Muscle of leg (tissue), 11 donors: ENCODE results near the gene NRTN. TPM values are rescaled to one million over a fixed set of nuclear protein-coding genes. Genes with fewer than 3 reads are reported as not detected.

Experiments used
- DNase-seq: peaks from one replicate; pipeline ENCODE4 v3.0.0; 2013
- H3K27ac ChIP-seq: one replicate; pipeline ENCODE4 v1.5.1; 2013; ENCODE audit warnings: mild to moderate bottlenecking, low read length, control low read depth
- H3K27me3 ChIP-seq: one replicate; pipeline ENCODE4 v1.6.1; 2013; ENCODE audit warnings: low read length; ENCODE audit not compliant: control insufficient read depth, insufficient read depth
- H3K36me3 ChIP-seq: one replicate; pipeline ENCODE4 v1.6.1; 2013; ENCODE audit warnings: low read length; ENCODE audit not compliant: control insufficient read depth, insufficient read depth
- H3K4me1 ChIP-seq: one replicate; pipeline ENCODE4 v1.6.1; 2013; ENCODE audit warnings: low read length; ENCODE audit not compliant: control insufficient read depth, insufficient read depth
- H3K4me3 ChIP-seq: one replicate; pipeline ENCODE4 v1.5.1; 2013; ENCODE audit warnings: low read length, control low read depth
- H3K9me3 ChIP-seq: replicated peaks from 2 replicates; pipeline ENCODE4 v1.6.1; 2013; ENCODE audit warnings: low read depth, low read length; ENCODE audit not compliant: control insufficient read depth
- WGBS: methylation state at CpG from one replicate; pipeline ENCODE4 v1.1.5; 2013; ENCODE audit warnings: missing lambda C conversion rate; ENCODE audit not compliant: insufficient coverage; 5-methylcytosine and 5-hydroxymethylcytosine counted together
- polyA plus RNA-seq, 8 donors: library from polyadenylated mRNA; unstranded; fragments of 120-200 nt; gene quantifications; one replicate each; pipeline versions ENCODE4 v1.2.1 to v1.2.3, GENCODE V29; 2013; ENCODE audit warnings: inconsistent platforms in 1 of 8, low replicate concordance in 1 of 8; ENCODE audit not compliant: insufficient read length in 8 of 8, insufficient read depth in 1 of 8
- total RNA-seq: library from RNA; stranded (reverse); fragments of 120-200 nt; gene quantifications from one replicate; pipeline ENCODE4 v1.2.4, GENCODE V29; 2013

The NRTN gene
- total and polyA plus RNA-seq, 9 donors = 0.17 to 1.5 (median 0.38) TPM

DNA sequence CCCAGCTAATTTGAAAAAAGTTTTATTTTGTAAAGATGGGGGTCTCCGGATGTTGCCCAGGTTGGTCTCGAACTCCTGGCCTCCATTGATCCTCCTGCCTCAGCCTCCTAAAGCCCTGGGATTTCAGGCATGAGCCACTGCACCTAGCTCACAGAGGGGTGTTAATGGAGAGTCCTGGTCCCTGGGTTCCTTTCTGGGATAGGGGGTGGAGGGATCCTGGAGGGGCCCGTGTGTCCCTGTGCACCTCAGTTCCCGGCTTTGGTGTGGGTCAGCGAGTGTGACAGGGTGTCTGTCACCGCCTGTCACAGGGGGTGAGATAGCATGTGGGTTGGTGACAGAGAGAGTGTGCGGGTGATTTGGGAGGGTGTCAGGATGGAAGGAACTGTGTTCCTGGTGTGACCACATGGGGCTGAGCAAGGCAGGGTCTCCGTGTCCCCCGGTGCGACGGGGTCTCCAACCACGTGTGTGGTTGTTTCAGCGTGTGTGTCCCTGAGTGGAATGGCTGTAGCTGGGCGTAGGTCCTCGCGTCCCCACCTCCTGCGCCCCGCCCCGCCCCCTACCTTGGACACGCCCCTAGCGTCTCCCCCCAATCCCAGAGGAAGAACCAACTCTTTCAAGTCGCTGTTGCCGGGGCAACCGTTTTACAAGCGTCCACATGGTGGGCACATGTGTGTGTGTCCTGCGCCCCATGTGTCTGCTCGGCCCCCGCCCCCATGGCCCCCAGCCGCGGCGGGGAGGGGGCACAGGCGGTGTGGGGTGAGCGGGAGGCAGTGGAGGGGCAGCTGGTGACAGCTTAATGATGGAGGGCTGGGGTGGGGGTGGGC is 2.9 kb upstream of the NRTN start:
- no peak overlapping the region for H3K27ac ChIP-seq
- peak; percentile 58 for DNase-seq
- 8% methylated on average over 26 of the region's 33 CpGs for WGBS
- peaks cover 48% of the 10 kb centered on the region for H3K4me1 ChIP-seq
- H3K9me3 ChIP-seq = no peaks in the 10 kb centered on the region
- no peak overlapping the region for H3K4me3 ChIP-seq
- no peaks in the 10 kb centered on the region for H3K36me3 ChIP-seq
- H3K27me3 ChIP-seq = peaks cover 44% of the 10 kb centered on the region

DNA sequence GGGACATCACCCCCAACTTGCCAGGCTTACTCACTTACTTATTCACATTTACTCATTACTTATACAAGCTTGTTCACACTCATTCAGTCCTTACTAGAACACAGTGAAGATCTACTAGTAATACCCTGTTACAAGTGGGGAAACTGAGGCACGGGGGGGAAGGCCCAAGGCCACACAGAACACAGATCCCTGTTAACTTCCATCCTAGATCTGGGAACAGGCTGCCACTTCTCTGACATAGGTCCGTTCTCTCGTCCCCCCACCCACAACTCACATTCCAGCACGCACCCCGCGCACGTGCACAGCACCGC is 1.5 kb upstream of the NRTN start:
- peaks cover 45% of the 10 kb centered on the region for H3K27me3 ChIP-seq
- DNase-seq = no peak
- no peaks in the 10 kb centered on the region for H3K36me3 ChIP-seq
- H3K4me3 ChIP-seq = peak overlapping the region; percentile 34
- H3K27ac ChIP-seq = no peak overlapping the region
- WGBS = 4% methylated on average over 4 of the region's 8 CpGs
- no peaks in the 10 kb centered on the region for H3K9me3 ChIP-seq
- peaks cover 48% of the 10 kb centered on the region for H3K4me1 ChIP-seq

DNA sequence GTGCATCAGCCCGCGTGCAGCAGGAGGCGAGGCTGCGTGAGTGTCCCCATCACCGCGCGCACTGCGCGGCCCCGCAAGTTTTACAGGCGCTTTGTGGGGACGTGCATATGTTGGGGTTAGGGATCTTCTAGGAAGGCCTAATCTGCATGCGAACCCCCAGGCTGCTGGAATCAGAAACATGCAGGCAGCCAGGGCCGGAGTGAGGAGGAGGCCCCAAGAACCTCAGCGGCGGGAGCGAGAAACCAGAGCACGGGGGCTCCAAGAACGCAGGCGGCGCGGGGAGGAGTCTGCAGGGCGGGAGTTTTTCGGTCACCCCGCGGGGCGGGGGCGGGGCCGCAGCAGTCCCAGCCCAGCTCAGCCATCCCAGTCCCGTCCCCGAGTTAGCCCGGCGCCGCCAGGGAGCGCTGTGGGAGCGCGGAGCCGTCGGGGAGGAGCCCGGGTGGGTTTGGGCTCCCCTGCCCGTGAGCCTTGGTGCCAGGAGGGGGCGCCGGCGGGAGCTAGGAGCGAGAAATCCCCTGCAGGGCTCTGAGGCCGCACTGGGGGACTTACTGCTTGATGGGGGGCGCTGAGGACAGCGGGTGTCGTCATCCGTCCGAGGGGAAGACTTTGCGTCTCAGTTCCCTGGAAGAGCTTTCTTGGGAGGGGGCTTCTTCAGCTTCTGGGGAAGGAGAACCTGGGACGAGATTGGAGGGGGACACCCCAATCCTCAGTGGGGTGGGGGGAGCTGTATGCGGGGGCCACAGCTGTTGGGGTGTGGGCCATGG is 933 bp upstream of the NRTN start:
- peaks cover 44% of the 10 kb centered on the region for H3K4me1 ChIP-seq
- DNase-seq = peak; percentile 93
- peak overlapping the region; percentile 34 for H3K4me3 ChIP-seq
- H3K9me3 ChIP-seq = no peaks in the 10 kb centered on the region
- no peak overlapping the region for H3K27ac ChIP-seq
- H3K27me3 ChIP-seq = peaks cover 47% of the 10 kb centered on the region
- WGBS = under 1% methylated on average over 54 of the region's 54 CpGs
- no peaks in the 10 kb centered on the region for H3K36me3 ChIP-seq

DNA sequence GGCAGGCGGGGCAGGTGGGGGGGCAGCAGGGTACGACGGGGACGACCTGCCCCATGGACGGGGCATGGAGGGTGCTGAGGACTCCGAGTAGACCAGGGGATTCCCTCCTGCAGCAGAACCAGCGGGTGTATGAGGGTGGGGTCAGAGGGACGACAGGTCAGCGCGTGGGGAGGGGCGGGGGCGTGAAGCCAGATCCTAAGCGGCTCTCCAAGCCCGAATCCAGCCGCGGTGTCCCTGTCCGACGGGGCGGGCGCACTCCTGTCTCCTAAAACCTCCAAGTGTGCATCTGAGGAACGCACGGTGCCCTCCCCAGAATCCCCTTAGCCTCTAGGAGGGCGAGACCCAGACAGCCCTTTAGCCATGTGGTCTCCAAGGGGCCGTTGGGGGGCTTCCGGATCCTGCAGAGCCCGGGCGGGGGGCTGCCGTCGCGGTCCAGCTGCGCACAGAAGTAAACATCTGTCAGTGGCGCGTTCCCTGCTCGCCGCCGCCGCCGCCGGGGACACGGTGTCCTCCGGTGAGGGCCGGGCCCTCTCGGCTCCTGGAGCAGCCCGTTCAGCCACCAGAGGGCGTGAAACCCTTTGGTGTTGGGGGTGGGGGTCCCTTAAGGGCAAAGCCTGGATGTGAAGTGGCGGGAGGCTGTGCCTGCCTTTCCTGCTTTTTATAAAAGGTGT is 730 bp downstream of the NRTN start:
- Histone ChIP-seq H3K4me1 (peaks cover 29% of the 10 kb centered on the region), H3K4me3 (no peak overlapping the region), H3K36me3 (no peaks in the 10 kb centered on the region), H3K27me3 (peaks cover 47% of the 10 kb centered on the region), H3K9me3 (no peaks in the 10 kb centered on the region), H3K27ac (no peak overlapping the region)
- peak; percentile 55 for DNase-seq
- WGBS = under 1% methylated on average over 45 of the region's 46 CpGs

DNA sequence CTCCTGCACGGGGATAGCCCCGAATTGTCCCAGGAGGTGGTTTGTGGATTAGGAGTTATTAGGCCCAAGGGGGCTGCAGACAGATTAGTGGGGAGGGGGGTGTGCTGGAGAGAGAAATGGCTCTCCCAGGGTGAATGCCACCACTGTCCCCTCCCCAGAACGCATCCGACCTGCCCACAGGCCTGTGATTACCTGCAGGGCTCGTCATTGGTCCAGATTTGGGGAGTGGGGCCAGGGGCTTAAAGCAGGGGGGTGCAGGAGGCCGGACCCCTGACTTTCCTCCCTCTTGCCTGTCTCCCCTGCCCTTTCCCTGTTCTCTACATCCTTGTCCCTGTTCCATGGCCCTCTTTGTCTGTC is 1.2 kb downstream of the NRTN start:
- no peaks in the 10 kb centered on the region for H3K9me3 ChIP-seq
- no peak overlapping the region for H3K27ac ChIP-seq
- peaks cover 47% of the 10 kb centered on the region for H3K27me3 ChIP-seq
- H3K4me3 ChIP-seq = no peak overlapping the region
- no peak for DNase-seq
- H3K36me3 ChIP-seq = no peaks in the 10 kb centered on the region
- no CpG with 5 or more reads among the region's 6 CpGs for WGBS
- peaks cover 29% of the 10 kb centered on the region for H3K4me1 ChIP-seq

DNA sequence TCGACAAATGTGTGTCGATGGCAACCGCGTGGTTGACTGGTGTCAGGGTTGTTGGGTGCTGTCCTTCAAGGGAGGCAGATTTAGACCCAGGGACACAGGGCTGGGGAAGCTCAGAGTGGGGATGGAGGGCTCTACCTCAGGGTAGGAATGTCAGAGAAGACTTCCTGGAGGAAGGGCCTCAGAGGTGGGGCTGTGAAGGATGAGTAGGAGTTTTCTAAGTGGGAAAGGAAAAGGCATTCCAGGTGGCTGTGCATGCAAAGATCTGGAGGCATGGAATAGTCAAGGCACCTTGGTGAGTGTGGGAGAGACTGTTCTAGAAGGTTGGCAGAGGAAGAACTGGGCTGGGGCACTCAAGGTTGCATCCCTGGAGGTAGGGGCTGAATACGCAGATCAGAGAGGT is 2.0 kb downstream of the NRTN start:
- no peaks in the 10 kb centered on the region for H3K9me3 ChIP-seq
- no peak overlapping the region for H3K4me3 ChIP-seq
- DNase-seq = no peak
- H3K27ac ChIP-seq = no peak overlapping the region
- peaks cover 44% of the 10 kb centered on the region for H3K27me3 ChIP-seq
- WGBS = 89% methylated on average over 5 of the region's 5 CpGs
- H3K4me1 ChIP-seq = peaks cover 28% of the 10 kb centered on the region
- no peaks in the 10 kb centered on the region for H3K36me3 ChIP-seq

DNA sequence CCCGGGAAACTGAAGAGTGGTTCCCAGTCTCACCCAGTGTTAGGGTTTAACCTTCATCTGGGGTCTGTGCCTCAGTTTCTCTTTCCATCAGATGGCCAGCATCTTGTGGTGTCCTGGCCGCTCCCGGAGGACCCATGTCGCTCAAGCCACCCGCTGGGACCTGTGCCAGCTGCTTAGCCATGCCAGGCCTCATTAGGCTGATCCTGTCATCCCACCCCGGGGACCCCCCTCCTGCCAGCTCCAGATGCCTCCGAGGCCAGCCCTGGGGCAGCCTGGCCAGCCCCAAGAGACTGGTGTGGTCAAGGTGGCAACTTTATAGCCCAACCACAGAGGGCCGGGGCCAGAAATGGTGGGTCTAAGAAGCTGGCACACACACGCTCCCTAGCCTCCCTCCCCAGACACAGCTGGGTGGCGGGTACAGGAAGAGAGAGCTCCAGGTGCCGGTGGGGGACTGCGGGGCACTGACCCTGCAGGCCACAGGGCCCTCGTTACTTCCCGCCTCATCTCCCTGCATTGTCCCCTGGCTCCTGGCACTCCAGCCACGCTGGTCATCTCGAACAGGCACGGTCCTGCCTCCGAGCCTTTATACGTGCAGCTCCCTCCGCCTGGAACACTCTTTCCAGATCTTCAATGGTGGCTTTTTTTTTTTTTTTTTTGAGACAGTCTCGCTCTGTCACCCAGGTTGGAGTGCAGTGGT is 3.4 kb downstream of the NRTN start:
- Histone ChIP-seq H3K27me3 (peaks cover 34% of the 10 kb centered on the region), H3K9me3 (no peaks in the 10 kb centered on the region), H3K36me3 (no peaks in the 10 kb centered on the region), H3K27ac (no peak overlapping the region), H3K4me1 (peaks cover 21% of the 10 kb centered on the region), H3K4me3 (no peak overlapping the region)
- DNase-seq = no peak
- 86% methylated on average over 19 of the region's 21 CpGs for WGBS

DNA sequence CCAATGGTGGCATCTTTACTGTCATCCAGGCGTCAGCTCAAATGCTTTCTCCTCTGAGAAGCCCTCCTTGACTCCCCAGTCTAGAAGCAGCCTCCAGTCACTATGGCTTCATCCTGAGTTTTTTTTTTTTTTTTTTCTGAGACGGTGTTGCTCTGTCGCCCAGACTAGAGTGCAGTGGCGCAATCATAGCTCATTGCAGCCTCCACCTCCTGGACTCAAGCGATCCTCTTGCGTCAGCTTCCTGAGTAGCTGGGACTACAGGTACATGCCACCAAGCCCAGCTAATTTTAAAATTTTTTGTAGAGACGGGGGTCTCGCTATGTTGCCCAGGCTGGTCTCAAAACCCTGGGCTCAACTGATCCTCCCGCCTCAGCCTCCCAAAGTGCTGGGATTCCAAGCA is 4.2 kb downstream of the NRTN start:
- Histone ChIP-seq H3K4me1 (peaks cover 14% of the 10 kb centered on the region), H3K4me3 (no peak overlapping the region), H3K36me3 (no peaks in the 10 kb centered on the region), H3K27ac (no peak overlapping the region), H3K27me3 (peaks cover 27% of the 10 kb centered on the region), H3K9me3 (no peaks in the 10 kb centered on the region)
- no peak for DNase-seq
- 89% methylated on average over 7 of the region's 9 CpGs for WGBS

DNA sequence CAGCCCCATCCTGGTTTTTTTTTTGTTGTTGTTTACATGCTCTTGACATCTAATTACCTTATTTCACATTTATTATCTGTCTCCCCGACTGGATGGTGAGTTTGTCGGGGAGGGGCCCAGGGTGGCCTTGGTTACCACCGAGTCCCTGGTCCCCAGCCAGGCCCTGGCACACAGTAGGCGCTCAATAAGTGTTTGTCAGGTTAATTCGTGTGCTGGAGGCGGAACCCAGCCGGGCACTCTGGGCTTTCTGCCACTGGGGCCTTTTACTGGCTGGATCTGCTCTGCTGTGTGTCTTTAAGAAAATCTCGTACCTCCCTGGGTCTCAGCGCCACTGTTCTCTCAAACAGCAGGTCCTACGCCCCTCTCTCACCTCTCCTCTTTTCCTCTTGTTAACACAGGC is 4.6 kb downstream of the NRTN start:
- H3K27ac ChIP-seq = no peak overlapping the region
- 75% methylated on average over 5 of the region's 10 CpGs for WGBS
- H3K9me3 ChIP-seq = no peaks in the 10 kb centered on the region
- H3K27me3 ChIP-seq = peaks cover 23% of the 10 kb centered on the region
- H3K36me3 ChIP-seq = no peaks in the 10 kb centered on the region
- no peak for DNase-seq
- peaks cover 10% of the 10 kb centered on the region for H3K4me1 ChIP-seq
- no peak overlapping the region for H3K4me3 ChIP-seq

DNA sequence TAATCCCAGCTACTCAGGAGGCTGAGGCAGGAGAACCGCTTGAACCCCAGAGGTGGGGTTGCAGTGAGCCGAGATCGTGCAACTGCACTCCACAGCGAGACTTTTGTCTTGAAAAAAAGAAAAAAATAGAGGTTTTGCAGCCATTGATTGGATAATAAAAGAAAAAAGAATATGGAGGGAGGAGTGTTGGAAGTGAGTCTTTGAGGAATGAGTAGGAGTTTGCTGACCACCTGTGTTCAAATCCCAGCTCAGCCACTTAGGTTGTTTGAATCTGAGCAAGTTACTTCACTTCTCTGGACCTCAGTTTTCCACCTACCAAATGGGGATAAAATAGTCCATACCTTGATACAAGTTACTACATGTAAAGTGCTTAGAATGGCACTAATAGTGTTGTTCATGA is 6.2 kb downstream of the NRTN start:
- H3K27ac ChIP-seq = no peak overlapping the region
- H3K36me3 ChIP-seq = no peaks in the 10 kb centered on the region
- H3K4me1 ChIP-seq = peaks cover under 1% of the 10 kb centered on the region
- WGBS = 83% methylated on average over 4 of the region's 4 CpGs
- no peaks in the 10 kb centered on the region for H3K9me3 ChIP-seq
- H3K27me3 ChIP-seq = peaks cover 11% of the 10 kb centered on the region
- no peak overlapping the region for H3K4me3 ChIP-seq
- DNase-seq = no peak
